ENCODE measurements around the gene ZBTB3. TPM values are rescaled to one million over a fixed set of nuclear protein-coding genes. Genes with fewer than 3 reads are reported as not detected.

ZBTB3 gene
- total and polyA plus RNA-seq, 2 of the 13 experiments (the other 11 are each of a cell fraction or from before 2014, with no cell fraction given), result 3.4 to 5.2 TPM

GRCh38 chr11:62774407-62774806, 20.4 kb upstream of the ZBTB3 start:
- in situ Hi-C loops (cut with HindIII; ENCODE audit: extremely low pct_ligation_motif_present, low pct_unique_long_range_greater_than_20kb) (no loop called here), intact Hi-C loops (cut with micrococcal nuclease; ENCODE audit: unreplicated experiment) (no loop called here)
- Histone ChIP-seq H3K4me1 (ENCODE audit: insufficient read depth, low read length) (peaks cover 23% of the 10 kb centered on the region), H3K79me2 (ENCODE audit: insufficient read depth, low read length) (peaks cover 10% of the 10 kb centered on the region), H3K9me3 (ENCODE audit: low read length) (no peaks in the 10 kb centered on the region), H2AFZ (ENCODE audit: low read length) (no peak overlapping the region), H3K4me2 (ENCODE audit: low read depth, low read length) (no peak overlapping the region), H3K27me3 (ENCODE audit: control insufficient read depth in 1 of 2, insufficient read depth in 2 of 2, low read length in 2 of 2) (no peaks in the 10 kb centered on the region; a peak in 1 of 5 replicates), H3K4me3 (replicated peaks in 1 of 3; ENCODE audit: insufficient read depth in 1 of 3, low read depth in 2 of 3, low read length in 3 of 3) (no peak overlapping the region), H3K9ac (ENCODE audit: insufficient read depth, low read depth, low read length) (no peak overlapping the region), H4K20me1 (ENCODE audit: insufficient read depth, low read length) (no peaks in the 10 kb centered on the region), H3K27ac (ENCODE audit: extremely low read length, insufficient read depth, low read length) (no peak overlapping the region), H3K36me3 (replicated peaks in 1 of 2; ENCODE audit: control insufficient read depth in 1 of 2, insufficient read depth in 2 of 2, low read length in 2 of 2) (peaks cover 9 to 33% of the 10 kb centered on the region in 2 experiments)
- ATAC-seq (no peak), FAIRE-seq (no peak), DNase-seq (ENCODE audit: low spot score) (no peak)
- 93% methylated on average over 6 of the region's 6 CpGs for WGBS (ENCODE audit: low lambda C conversion rate)
- POLR2A ChIA-PET, result interaction anchor here (1.1 kb wide), 2 partner anchors 12 to 58 kb away, joined by 4 to 5 read pairs; no protein-coding TSS in a partner anchor
- no TSS peak for BruUV-seq (replicated peaks)
- CTCF ChIA-PET (ENCODE audit: low intra/inter-chr PET ratio, low total read pairs), result no interaction called here
- TF ChIP-seq BCL6 (CRISPR knock-in tag; IDR thresholded peaks at IDR 0.05) (no peak), MTA1 (CRISPR knock-in tag; IDR thresholded peaks at IDR 0.05; ENCODE audit: borderline replicate concordance) (no peak), ZSCAN22 (CRISPR knock-in tag; IDR thresholded peaks at IDR 0.05) (no peak), ZNF34 (CRISPR knock-in tag; IDR thresholded peaks at IDR 0.05; ENCODE audit: borderline replicate concordance) (no peak), ZNF225 (CRISPR knock-in tag; IDR thresholded peaks at IDR 0.05) (no peak), NFE2 (CRISPR knock-in tag; IDR thresholded peaks at IDR 0.05) (no peak), FOXK2 (IDR thresholded peaks at IDR 0.05) (no peak), DNMT3B (CRISPR knock-in tag; conservative IDR thresholded peaks at IDR 0.05) (no peak)
- TF ChIP-seq, protein P1, sequence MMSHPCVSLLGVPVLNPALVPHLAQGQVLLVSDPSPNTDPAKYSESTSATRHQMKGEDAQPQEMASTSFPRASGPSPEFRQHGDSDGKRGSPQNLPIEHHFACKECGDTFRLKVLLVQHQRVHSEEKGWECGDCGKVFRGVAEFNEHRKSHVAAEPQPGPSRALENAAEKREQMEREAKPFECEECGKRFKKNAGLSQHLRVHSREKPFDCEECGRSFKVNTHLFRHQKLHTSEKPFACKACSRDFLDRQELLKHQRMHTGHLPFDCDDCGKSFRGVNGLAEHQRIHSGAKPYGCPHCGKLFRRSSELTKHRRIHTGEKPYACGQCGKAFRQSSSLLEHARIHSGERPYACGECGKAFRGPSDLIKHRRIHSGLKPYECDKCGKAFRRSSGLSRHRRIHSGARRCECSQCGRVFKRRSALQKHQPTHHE (CRISPR knock-in tag; IDR thresholded peaks at IDR 0.05; ENCODE audit: borderline replicate concordance), result no peak
